Measurements from ENCODE around the gene DTWD1.

DNA sequence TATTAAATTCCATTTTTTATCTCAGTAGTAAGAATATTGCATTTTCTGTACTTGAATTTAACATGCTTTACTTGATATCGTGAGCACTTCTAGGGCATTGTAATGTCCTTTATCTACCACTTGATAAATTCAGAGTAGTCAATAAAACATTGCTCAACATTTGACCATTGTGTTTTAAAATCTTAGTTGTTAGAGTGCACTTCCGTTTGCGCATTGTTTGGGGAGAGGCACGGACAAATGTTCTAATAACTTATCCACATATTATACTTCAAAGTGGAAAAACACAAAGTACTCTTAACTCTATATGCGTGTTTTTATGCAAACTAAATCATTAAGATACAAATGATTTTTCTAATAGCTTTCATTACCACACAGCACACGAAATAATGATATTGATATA lies 649 bp upstream of the DTWD1 start:
- TF ChIP-seq, protein P1, sequence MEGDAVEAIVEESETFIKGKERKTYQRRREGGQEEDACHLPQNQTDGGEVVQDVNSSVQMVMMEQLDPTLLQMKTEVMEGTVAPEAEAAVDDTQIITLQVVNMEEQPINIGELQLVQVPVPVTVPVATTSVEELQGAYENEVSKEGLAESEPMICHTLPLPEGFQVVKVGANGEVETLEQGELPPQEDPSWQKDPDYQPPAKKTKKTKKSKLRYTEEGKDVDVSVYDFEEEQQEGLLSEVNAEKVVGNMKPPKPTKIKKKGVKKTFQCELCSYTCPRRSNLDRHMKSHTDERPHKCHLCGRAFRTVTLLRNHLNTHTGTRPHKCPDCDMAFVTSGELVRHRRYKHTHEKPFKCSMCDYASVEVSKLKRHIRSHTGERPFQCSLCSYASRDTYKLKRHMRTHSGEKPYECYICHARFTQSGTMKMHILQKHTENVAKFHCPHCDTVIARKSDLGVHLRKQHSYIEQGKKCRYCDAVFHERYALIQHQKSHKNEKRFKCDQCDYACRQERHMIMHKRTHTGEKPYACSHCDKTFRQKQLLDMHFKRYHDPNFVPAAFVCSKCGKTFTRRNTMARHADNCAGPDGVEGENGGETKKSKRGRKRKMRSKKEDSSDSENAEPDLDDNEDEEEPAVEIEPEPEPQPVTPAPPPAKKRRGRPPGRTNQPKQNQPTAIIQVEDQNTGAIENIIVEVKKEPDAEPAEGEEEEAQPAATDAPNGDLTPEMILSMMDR (IDR thresholded peaks at IDR 0.05), result peak in 6 of 7 experiments; percentile 15 to 55 (median 34)
- no peak for TF ChIP-seq POLR2A (IDR thresholded peaks at IDR 0.05)
